DMS53 treated with DMSO at 0.1 percent for 48 hours (cell line): ENCODE data around the gene CHTF8.
"Not testable (repeated sequence)": the region's sequence is repeated elsewhere in the genome, so short reads cannot be mapped to it uniquely, and the experiment has no call there.

Experiments
- DNase-seq: peaks from one replicate; lab custom pipeline; 2025; ENCODE audit not compliant: unreplicated experiment; lab: John Stamatoyannopoulos, UW

The CHTF8 gene, protein sequence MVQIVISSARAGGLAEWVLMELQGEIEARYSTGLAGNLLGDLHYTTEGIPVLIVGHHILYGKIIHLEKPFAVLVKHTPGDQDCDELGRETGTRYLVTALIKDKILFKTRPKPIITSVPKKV

DNA sequence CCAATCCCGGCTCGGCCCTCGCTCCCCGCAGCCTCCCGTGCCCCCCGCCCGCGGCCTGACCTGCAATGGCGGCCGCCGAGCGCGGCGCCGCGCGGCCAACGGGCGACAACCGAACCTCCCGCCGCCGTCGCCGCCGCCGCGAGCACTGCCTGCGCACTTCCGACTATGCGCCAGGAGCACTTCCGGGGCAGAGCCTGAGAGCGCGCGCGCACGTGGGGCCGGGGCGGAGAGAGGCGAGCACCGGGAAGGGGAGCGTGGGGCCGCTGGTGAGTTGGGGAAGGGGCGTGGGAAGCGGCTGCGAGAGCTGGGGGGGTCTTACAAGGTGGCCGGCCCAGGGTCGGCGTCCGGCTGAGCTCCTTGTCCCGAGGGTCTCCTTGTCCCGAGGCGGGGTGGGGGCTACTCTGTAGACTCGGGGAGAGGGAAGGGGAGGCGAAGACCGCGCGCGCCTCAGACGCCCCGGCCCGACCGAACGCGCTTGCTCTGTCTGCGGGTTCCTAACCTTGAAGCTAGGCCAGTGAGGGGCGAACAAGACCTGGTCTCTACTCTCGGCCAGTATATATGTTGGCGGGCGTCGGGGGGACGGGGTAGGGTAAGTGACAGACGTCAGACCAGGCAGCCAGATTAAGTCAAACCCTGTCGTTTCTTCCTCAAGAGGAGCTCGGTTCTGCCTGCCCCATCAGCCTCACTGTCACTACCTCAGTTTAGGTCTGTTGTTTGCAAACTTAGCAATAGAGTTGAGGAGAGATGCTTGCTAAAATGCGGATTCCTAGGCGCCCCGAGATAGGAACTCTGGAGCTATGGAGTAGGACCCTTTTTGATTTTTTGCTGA lies at the start of gene CHTF8, which contains the start of gene UTP4:
Gene CHTF8, minus strand, starts transcription at position 165 of the 829 bp plus-strand sequence. CDS start 11,130 bp downstream, outside the sequence.
Gene UTP4, plus strand, starts transcription at position 226 of the 829 bp plus-strand sequence. CDS start 811 bp downstream, outside the sequence.
- peak; percentile 62 for DNase-seq

- DNase-seq, result no peak
These were observed 47.6 kb upstream of the CHTF8 start for GRCh38 chr16:69180011-69180338.

- no peak for DNase-seq
These were observed 47.1 kb upstream of the CHTF8 start for GRCh38 chr16:69179328-69180010.

DNA sequence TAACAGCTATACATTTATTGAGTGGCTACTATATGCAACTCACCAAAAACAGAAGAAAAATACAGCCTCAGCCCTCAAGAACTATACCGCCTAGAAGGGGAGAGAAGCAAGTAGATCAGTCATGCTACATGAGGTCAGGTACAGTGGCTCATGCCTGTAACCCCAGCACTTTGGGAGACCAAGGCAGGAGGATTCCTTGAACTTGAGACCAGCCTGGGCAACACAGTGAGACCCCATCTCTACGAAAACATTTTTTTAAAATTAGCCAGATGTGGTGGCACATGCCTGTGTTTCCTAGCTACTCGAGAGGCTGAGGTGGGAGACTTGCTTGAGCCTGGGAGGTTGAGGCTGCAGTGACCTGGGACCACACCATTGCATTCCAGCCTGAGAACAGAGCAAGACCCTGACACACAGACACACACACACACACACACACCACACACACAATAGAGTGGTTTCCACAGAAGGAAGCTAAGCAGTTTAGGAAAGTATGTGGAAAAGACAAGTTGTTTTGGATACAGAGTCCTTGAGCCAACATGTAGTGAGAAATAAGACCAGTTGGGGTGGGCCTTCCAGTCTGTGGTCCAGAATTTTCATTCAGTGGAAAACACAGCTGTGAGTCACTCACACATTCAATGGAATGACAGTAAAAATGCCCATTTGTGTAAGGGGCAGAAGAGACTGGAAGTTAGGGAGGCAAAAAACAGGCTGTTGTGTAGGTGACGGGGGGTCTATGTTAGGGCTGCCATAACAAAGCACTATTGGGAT lies 43.8 kb upstream of the CHTF8 start:
- no peak for DNase-seq

DNA sequence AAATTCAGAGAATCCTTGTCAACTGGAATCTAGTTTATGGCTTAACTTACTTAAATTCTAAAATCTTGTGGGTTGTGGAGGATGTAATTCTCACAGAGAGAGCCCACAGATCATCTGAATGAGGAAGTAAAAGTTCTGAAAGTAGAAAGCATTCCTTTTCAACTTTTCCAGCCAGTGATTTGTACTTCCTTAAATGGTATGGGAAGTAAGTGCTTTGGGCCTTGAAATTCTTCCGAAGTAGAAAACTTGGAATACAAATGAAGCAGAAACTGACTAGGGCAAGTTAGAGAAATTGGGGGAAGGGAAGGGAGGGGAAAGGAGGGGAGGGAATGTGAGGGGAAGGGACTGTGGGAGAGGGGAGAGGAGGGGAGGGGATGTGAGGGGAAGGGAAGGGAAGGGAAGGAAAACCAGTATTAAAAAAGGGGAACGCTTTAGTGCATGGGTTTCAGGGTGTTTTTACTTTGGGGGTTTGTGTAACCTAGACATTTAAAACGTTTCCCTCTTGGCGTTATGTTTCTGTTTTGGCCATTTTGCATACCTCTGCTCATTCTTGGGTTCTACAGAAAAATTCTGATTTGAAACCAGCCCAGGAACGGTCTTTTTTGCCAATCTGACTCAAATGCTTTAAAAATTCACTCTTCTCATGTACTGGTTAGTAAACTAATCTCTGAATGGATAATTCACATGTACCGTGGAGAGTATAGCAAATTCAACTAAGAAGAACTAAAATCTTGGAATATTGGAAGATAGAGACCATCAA lies 39.1 kb upstream of the CHTF8 start:
- DNase-seq, result no peak

DNA sequence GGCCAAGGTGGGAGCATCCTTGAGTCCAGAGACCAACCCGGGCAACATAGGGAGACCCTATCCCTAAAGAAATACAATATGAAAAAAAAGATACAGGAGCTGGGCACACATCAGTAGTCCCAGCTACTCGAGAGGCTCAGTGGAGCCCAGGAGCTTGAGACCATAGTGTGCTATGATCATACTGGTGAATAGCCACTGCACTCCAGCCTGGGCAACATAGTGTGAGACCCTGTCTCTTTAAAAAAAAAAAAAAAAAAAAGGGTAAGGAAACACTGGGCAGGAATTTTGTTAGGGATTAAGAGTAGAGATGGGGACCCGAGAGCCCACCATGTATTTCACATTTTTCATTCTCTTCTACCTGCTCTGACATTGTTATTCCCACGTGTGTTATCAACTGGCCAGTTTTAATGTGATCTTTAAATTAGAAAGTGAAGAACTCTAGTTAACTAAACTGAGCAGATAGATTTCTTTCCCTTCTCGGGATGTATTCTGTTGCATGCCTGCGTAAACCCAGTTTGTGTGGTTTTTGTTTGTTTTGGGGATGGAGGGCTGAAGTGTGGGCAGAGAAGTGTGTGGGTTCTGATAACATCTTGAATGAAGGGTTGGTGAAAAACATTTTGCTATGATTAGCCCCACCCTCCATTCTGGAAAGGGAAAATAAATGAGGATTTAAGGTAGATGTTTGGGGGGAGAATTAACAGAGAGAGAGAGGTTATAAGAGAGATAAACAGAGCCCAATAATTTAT lies 37.4 kb upstream of the CHTF8 start:
- DNase-seq, result no peak

DNA sequence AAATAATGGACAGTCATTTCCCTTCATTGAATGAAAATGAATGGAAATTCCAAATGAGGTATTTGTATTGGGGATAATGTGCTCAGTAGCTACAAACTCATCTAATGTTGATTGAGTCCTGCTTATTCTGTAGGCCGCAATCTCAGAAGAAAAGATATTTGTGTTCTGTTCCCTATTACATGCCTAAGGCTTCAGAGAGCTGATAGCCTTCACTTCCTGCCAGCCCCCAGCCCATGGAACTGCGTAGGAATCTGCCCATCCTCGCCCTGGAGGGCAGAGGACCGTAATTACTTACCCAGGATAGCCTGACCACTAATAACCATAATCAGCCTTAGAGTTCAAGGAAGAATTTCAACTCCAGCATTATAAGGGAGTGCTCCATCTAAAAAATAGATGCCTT lies 36.7 kb upstream of the CHTF8 start:
- no peak for DNase-seq

DNA sequence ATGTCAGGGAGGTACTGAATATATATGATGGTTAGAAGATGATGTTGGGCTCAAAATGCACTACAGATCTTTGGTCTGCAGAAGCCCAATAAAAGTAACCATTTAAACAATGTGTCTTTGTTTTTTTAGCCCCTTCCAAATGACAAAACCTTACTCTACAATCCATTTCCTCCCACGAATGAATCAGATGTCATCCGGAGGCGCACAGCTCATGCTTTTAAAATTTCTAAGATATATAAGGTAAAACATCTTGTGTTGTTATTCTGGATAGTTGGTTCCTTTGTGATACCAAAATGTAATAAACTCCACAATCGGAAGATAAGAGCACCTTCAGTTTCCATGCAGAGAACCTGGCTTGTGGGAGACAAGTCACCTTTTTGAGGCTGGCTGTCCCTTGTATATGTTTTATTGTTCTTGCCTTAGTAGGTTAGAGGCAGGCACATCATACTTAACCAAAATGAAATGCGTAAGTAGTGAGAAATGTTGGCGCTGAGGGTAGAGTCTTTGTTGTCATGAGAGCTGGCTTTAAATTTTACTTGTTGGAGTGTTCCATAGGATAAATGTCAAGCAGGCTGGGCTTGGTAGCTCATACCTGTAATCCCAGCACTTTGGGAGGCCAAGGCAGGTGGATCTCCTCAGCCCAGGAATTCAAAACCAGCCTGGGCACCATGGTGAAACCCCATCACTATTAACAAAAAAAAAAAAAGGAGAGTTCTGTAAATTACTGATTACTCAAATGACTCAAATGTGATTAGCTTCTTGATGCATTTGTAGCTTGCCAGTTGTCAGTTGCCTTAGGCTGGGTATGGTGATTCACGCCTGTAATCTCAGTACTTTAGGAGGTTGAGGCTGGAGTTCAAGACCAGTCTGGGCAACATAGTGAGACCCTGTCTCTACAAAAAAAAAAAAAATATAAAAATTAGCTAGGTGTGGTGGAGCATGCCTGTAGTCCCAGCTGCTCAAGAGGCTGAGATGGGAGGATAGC lies 34.9 kb upstream of the CHTF8 start:
- no peak for DNase-seq

DNA sequence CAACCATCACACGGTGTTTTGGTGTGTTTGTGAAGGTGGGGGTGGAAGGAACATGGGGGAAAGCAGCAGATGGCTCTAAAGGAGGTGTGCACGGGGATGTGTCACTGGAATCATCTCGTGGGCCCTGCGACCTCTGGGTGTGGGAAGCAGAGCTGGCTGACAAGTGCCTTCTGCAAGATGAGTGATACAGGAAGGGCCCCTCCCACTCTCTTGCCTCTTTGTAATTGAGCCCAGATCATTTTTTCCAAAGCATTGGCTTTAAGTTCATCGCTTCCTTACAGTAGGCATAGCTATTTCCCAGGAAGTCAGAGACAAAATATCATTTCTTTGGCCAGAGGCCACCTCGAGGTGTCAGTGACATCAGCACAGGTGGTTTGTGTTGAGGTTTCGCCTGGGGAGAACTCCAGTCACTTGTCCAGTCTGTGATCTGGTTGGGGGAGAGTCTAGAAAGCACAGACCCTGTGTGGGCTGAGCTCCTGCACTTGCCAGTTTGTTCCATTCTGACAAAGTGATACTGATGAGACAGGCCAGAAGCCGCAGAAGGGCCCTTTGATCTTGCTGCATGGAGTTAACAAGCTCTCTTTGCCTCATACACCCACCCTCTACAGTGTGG lies 33.9 kb upstream of the CHTF8 start:
- DNase-seq, result no peak

DNA sequence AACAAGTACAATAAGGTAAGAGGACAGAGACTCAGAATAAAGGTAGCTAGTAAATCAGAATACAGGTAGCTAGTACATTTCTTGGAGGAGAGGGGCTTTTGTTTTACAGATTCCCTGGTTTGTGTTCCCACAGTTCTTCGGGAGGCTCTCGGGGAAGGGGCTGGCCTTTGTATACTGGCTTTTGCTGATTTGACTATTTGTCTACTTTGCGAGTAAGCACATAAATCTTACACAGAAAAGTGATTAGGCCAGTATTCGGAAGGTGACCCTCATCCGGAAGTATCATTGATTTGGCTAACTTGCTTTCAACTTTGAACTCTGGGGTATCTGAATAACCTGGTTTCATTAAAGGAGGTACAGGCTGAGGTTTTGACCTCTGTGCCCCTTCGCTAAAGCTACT lies 33.2 kb upstream of the CHTF8 start:
- no peak for DNase-seq

GRCh38 chr16:69160192-69160591 lies 27.8 kb upstream of the CHTF8 start:
- no peak for DNase-seq

- no peak for DNase-seq
These were observed 24.8 kb upstream of the CHTF8 start for GRCh38 chr16:69157196-69157595.

DNA sequence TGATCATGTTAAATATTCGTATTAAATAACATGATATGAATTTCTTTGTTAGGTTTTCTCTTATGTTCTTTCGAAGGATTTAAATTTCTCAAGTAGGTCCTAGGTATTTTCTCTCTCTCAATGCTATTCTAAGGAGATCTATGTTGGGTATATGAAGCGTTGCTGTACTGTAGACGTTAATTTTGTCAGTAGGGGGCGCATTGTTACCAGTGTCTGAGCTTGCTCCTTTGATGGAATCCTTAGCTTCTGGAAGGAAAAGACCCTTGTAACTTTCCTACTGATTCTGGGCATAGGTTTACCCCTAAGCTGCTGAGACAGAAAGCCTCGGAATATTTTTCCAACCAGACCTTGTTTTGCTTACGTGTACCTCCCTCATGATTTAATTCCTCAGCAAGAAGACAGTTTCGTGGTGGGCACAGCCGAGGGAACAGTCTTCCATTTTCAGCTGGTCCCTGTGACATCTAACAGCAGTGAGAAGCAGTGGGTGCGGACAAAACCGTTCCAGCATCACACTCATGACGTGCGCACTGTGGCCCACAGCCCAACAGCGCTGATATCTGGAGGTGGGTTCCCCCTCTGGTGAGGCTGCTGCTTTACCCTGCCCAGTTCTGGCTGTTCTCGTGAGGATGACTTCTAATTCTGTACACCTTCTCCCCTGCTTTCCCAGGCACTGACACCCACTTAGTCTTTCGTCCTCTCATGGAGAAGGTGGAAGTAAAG lies 17.9 kb upstream of the CHTF8 start:
- peak; percentile 37 for DNase-seq

DNA sequence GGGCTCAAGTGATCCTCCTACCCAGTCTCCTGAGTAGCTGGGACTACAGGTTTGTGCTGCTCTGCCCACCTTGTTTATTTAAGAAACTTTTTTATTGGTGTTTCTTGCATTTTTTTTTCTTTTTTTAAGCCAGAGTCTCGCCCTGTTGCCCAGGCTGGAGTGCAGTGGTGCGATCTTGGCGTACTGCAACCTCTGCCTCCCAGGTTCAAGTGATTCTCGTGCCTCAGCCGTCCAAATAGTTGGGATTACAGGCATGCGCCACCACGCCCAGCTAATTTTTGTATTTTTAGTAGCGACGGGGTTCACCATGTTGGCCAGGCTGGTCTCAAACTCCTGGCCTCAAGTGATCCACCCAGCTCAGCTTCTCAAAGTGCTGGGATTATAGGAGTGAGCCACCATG lies 17.2 kb upstream of the CHTF8 start:
- DNase-seq, result not testable (repeated sequence)

DNA sequence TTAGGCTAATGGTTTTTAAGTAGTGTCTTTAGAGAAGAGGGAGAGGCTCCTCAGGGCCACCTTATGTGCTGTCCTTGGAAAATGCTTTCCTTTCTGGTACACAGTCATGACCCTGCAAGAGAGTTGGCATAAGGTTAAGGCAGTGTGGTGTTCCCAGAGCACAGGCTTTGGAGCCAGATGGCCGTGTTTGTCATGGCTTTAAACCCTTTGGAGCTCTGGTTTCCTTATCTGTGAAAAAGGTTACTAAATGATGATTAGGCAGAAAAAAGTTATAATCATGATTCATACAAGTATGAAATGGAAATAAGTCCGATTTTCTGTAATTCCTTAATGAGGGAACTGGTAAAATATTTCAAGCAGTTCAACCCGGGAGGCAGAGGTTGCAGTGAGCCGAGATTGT lies 13.3 kb upstream of the CHTF8 start:
- no peak for DNase-seq

GRCh38 chr16:69143116-69143515 lies 10.7 kb upstream of the CHTF8 start:
- DNase-seq, result no peak

- DNase-seq, result no peak
These were observed 9.5 kb upstream of the CHTF8 start for GRCh38 chr16:69141936-69142335.

- DNase-seq, result no peak
These were observed 8.6 kb upstream of the CHTF8 start for GRCh38 chr16:69141014-69141413.
